GM10248 (cell line): ENCODE results near the gene THSD7A.

Source experiments
- CTCF ChIA-PET: fragments of 300-600 bp; sonication (Branson Sonifier 250); formaldehyde crosslinking; extraction: SDS; loops from one replicate; lab custom pipeline; 2021; ENCODE audit warnings: antibody characterized with exemption; lab: Yijun Ruan, JAX
- POLR2A ChIA-PET: fragments of 350-650 bp; sonication (Branson Sonifier 250); formaldehyde crosslinking; extraction: SDS; loops from one replicate; lab custom pipeline; 2020; ENCODE audit warnings: antibody characterized with exemption; lab: Yijun Ruan, JAX
- DNase-seq: peaks from one replicate; pipeline ENCODE4 v3.0.0; 2012; ENCODE audit errors: extremely low spot score
- CTCF ChIP-seq: IDR thresholded peaks from 2 replicates; pipeline ENCODE4 v1.5.1; 2012; ENCODE audit warnings: mild to moderate bottlenecking, low read depth; ENCODE audit errors: extremely low read depth, missing control alignments, control extremely low read depth

The THSD7A gene

GRCh38 chr7:11726001-11726793 is 105.8 kb downstream of the THSD7A start:
- no peak for DNase-seq
- TF ChIP-seq CTCF = no peak
- CTCF ChIA-PET = no interaction called here
- POLR2A ChIA-PET = no interaction called here

- no peak for TF ChIP-seq CTCF
- no peak for DNase-seq
- POLR2A ChIA-PET = no interaction called here
- CTCF ChIA-PET = no interaction called here
These were observed 115.8 kb downstream of the THSD7A start for GRCh38 chr7:11716185-11716584.

- ChIA-PET CTCF (interaction anchor here (1.4 kb wide), 1 partner anchor 13 kb away, joined by 4 read pairs; no protein-coding TSS in a partner anchor), POLR2A (no interaction called here)
- no peak for DNase-seq
- no peak for TF ChIP-seq CTCF
These were observed 117.3 kb downstream of the THSD7A start for GRCh38 chr7:11714676-11715075.

GRCh38 chr7:11714205-11714604 is 117.8 kb downstream of the THSD7A start:
- TF ChIP-seq CTCF = no peak
- ChIA-PET CTCF (interaction anchor here (1.4 kb wide), 1 partner anchor 12 kb away, joined by 4 read pairs; no protein-coding TSS in a partner anchor), POLR2A (no interaction called here)
- no peak for DNase-seq

GRCh38 chr7:11713352-11713751 is 118.6 kb downstream of the THSD7A start:
- no peak for TF ChIP-seq CTCF
- POLR2A ChIA-PET = no interaction called here
- CTCF ChIA-PET = interaction anchor here (1.2 kb wide), 1 partner anchor 10 kb away, joined by 3 read pairs; no protein-coding TSS in a partner anchor
- DNase-seq = no peak

- ChIA-PET POLR2A (no interaction called here), CTCF (interaction anchor here (1.5 kb wide), 1 partner anchor 92 kb away, joined by 3 read pairs; no protein-coding TSS in a partner anchor)
- DNase-seq = no peak
- TF ChIP-seq CTCF = no peak
These were observed 121.6 kb downstream of the THSD7A start for GRCh38 chr7:11710377-11710776.
